Limb (tissue), 2 donors: ENCODE data around the gene ZXDC.

Experiments
- DNase-seq, 2 donors: peaks; one replicate each; pipeline ENCODE4 v3.0.0-alpha.2; 2016; ENCODE audit errors: extremely low spot score in 2 of 2

Gene ZXDC, protein sequence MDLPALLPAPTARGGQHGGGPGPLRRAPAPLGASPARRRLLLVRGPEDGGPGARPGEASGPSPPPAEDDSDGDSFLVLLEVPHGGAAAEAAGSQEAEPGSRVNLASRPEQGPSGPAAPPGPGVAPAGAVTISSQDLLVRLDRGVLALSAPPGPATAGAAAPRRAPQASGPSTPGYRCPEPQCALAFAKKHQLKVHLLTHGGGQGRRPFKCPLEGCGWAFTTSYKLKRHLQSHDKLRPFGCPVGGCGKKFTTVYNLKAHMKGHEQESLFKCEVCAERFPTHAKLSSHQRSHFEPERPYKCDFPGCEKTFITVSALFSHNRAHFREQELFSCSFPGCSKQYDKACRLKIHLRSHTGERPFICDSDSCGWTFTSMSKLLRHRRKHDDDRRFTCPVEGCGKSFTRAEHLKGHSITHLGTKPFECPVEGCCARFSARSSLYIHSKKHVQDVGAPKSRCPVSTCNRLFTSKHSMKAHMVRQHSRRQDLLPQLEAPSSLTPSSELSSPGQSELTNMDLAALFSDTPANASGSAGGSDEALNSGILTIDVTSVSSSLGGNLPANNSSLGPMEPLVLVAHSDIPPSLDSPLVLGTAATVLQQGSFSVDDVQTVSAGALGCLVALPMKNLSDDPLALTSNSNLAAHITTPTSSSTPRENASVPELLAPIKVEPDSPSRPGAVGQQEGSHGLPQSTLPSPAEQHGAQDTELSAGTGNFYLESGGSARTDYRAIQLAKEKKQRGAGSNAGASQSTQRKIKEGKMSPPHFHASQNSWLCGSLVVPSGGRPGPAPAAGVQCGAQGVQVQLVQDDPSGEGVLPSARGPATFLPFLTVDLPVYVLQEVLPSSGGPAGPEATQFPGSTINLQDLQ

DNA sequence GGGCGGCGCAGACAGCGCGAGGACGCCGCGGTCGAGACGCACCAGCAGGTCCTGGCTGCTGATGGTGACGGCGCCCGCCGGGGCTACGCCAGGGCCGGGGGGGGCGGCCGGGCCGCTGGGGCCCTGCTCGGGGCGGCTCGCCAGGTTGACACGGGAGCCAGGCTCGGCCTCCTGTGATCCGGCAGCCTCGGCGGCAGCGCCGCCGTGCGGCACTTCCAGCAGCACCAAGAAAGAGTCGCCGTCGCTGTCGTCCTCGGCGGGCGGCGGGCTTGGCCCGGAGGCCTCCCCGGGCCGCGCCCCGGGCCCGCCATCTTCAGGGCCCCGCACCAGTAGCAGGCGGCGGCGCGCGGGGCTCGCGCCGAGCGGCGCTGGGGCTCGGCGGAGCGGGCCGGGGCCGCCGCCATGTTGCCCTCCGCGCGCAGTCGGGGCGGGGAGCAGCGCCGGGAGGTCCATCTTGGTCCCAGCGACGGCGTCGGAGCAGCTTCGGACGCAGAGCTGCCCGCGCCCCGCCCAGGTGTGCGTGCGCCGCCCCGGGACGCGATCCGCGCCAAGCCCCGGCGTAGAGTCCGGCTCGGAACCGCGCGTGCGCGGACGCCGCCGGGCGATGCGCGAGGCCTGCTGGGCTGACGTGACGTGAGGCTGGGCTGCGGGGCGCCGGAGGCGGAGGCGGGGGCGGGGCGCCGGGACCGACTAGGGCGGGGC is at the start of gene ZXDC:
Gene ZXDC (minus strand): TSS at position 479 of the 702 bp plus-strand sequence. CDS start 26 bp downstream, at position 453.
- peak; percentile 92 to 97 for DNase-seq

DNA sequence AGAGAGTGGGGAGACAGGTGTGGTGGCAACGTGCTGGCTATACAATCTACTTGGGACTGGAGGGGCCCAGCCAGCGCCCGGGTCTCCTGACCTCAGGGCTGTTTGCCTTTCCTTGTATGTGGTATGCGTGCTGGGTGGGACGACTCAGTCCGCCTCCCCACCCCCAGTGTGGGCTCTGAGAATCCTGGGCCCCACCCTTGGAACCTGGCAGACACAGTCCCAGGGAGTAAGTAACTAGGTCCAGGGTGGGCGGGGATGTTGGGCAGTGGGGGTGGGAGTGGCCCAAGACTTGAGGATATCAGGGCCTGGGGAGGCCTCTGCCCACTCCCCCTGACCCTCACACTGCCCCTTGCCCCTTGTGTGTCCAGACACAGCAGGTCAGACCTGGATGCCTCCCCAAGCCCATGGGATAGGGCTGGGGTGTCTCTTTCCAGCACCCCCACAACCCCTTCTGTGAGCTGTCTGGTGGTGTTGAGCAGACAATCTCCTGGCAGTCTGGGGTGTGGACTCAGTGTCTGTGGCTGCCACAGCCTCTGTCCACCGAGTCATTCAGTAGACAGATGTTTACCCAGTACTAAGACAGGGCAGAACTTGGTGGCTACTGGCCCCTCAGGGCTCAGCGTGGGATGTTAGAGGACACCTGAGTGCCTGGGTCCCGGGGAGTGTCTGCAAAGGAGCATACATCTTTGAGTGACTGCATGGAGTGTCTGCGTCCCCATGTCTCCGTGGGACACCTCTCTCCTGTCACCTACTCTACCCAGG is 49.6 kb upstream of the ZXDC start:
- DNase-seq = no peak

DNA sequence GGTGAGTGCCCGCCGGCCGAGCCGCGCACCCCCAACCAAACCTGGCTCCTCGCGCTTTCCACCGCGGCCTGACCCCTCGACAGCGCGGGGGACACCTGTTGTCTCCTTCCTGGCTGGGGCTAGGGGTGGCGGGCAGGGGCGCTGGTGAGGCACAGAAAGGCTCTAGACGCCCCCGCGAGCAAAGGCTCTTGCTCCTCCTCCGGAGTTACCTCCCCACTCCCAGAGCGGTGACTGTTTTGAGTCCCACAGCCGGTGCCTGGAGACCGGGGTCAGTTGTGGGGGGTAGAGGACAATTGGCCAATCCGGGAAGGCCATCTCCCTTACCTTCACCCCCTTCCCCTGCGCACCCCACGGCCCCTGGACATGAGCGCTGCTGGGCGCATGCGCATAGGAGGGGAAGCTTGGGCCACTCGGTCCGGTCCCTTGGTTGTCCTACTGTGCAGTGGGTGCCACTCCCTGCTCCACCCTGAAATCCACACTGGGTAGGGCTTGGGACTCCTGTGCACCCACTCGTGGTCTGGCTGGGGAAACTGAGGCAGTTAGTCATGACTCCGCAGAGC is 48.8 kb upstream of the ZXDC start:
- DNase-seq = no peak

DNA sequence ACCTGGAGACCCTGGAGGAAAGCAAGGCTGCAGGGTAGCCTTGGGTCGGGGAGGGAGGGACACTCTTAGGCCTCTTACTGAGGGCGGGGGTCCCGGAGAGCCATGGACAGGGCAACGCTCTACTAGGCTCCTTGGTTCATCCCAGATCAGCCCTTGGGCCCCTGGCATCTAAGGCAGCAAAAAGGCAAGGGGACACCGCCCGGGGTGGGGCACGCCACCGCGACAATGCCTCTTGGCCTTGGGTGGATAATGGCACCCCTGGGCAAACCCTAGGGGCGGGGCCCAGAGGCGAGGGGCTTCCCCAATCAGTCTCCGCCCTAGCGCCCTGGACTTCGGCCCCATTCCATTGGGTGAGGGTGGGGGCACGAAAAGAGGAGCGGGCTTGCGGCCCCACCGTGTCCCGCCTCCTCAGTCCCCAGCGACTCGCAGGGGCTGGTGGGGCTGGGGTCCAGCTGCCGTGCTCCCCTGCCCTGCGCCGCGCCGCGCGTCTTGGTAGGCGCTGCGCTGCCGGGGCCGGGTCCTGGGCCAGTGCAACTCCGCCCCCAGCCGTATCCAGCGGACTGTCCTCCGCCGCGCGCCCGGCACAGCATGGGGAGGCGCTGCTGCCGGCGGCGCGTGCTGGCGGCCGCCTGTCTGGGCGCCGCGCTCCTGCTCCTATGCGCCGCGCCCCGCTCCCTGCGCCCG is 48.2 kb upstream of the ZXDC start, which contains the start of gene CHST13:
Gene CHST13 (plus strand): TSS at position 411 of the 684 bp plus-strand sequence. CDS start 178 bp downstream, at position 589.
- peak; percentile 42 to 66 for DNase-seq

DNA sequence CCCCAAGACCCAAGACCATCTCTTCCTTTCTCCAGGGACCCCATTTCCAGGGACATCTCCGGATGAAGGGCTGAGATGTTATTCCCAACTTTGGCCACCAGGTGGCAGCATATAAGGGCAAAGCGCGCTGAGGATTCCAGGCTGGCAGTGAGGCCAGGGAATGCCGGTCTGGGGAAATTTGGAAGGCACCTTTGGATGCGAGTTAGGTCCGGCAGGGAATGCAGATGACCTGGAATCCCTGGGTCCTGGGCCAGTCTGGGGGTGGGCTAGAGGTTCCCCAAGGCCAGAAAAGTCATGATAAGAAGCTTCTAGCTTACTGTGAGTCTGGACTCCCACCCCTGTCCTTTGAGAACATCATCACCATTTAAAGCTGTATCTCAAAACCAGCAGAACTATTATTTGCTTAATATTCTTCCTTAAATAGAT is 46.7 kb upstream of the ZXDC start:
- DNase-seq = peak; percentile 48 to 76

DNA sequence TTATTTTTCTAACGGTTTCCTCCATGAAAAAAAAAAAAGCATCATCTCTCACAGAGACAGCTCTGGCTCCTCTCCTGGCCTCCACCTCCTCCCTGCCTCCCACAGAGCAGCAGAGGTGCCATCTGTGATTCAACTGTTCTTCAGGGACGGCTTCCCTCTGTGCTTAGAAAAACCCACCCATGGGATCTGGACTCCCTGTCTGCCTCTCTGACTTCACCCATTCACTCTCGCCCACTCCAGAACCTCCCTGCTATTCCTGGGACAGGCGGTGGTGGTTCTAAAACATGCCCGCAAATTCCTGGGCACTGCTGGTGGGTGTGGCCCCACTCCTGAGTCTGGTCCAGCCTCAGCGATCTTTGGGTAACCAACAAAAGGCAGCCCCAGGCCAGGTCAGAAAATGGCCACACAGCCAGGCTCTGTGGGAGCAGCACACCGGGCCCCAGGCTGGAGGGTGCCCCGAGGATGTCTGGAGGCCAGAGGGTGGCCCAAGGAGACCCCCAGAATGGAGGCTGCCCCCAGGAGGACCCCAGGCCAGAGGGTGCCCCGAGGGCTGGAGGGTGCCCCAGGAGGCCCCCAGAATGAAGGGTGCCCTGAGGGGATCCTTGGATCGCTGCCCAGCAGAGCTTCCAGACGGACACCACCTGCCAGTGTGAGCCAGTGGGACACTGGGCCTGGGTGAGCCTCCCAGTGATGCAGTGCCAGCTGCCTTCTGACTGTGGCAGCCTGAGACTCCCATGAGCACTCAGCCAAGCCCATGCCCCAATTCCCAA is 45.6 kb upstream of the ZXDC start:
- no peak for DNase-seq

DNA sequence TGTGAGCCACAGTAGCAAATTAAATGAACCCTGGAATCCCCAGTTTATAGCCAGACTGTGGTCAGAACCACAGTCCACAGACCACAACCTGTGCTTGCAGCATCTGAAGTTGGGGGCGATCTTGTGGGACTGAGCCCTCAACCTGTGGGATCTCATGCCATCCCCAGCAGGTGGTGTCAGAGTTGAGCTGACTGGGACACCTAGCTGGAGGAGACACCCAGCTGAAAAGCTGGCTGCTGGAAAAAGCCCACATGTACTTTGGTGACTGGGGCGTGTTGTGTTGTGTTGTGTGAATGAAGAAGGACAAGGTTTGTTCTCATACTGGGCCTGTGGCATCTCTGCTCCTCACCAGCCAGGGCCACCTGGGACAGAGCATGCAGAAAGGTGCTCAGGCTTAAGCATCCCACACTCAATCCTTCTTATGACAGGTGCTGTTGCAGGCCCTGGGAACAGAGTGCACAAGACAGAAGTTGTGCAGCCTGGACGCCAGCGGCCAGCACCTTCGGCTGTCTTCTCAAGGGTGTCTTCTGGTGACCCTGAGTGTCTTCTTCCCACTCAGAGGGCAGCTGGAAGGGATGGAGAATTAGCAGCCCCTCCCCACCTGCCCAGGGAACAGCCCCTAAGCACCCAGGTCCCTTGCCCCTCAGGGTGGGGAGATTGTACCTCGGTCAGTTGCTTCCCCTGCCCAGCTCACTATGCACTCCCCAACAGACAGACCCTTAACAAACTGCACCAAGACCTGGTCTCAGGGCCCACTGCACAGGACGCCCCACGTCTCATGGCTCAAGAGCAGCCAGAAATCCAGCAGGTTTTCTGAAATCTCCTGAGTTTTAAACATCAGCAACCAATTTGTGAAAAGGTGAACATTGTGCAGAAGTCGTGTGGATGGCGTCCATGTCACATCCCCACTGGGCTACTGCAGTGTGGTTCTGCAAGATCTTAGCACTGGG is 44.1 kb upstream of the ZXDC start:
- DNase-seq = no peak

DNA sequence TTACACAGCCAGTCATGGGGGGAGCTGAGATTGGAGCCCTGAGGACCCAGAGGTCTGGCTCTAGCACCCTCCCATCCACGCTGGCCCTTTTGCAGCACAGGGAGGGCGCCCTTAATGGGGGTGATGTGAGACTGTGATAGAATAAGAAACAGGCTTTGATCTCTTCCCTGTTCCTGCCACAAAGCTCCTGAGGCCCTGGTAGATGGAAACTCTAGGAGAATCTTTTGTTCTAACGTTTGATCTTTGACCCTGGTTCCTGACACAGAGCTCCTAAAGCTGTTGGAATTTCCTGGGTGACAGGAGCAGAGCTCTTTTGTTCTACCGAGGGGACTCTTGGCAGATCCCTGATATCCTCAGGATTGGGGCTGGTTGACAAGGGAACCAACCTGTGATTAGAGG is 43.1 kb upstream of the ZXDC start:
- no peak for DNase-seq

DNA sequence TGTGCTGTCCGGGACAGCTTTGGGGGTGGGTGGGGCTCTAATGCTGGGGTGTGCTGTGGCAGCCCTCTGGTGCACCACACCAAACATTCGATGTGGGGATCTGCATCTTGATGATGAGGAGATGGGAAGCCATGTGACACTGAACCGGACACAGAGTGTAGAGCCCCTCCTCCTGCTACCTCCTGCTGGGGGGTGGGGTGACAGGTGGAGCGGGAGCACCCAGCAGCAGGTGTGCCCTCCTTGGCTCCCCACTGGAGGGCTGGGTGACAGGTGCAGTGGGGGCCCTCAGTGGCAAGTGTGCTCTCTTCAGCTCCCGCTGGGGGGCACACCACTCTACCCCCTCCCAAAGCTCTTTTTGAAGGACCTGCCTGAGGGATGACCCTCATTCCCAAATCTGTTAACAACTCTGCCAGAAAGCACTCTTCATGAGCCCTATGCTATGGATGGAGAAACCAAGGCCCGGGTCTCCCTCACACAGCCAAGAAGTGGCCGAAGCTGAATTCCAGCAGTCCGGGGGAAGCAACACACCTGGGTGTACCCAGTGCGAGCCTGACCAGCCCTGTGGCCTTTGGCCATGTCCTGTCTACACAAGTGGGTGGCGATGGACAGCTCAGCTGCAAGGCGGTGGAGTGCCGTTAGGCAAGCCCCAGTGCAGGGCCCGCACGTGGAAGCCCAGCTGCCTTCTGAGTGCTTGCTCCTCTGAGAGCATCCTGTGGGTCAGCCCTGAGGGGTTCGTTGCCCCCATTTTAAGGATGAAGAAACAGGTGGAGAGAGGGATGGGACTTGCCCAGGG is 42.5 kb upstream of the ZXDC start:
- no peak for DNase-seq

DNA sequence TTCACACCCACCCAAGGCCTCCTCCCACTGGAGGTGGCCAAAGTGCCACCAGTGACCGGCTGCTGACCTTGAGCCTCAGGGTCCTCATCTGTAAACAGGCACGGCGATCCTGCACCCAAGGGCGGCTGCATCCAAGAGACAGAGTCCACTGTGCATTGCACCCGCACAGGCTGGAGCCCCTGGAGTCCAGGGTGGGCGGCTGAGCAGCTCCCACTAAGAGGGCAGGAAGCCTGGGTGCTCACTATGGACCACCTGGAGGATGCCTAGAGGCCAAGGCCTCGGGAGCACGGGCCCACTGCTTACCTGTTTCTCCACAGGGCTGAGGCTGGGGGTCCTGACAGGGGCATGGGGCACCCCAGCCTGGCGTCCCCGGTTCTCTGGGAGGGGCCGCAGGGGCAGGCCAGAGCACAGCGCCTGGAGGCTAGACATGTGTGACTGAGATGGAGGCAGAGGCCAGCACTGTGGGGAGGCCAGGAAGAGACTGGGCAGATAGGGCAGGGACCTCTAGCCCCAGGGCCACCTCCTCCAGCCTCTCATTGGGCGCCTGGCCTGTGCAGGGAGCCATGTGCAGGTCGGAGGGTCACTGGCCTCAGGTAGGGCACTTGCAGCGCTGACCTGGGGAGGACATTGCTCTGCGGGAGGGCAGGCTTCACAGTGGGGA is 41.7 kb upstream of the ZXDC start, which contains the start of gene UROC1:
Gene UROC1 (minus strand): TSS at position 483 of the 661 bp plus-strand sequence. CDS start 54 bp downstream, at position 429.
- no peak for DNase-seq

DNA sequence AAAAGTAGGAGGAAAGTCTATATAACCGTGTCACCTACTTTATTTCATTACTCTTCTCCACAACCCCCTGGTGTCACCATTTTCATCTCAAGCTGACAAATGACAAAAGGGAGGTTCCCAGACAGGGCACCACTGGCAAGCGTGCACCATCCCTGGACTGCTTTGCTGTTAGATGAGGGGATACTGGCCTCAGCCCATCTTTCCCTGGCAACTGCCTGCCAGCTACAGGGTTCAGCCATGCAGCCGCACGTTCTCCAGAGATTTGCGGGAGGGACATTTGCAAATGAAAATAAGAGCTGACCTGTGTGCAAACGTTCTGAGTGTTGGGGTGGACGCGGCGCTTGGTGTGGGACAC is 41.2 kb upstream of the ZXDC start:
- no peak for DNase-seq

DNA sequence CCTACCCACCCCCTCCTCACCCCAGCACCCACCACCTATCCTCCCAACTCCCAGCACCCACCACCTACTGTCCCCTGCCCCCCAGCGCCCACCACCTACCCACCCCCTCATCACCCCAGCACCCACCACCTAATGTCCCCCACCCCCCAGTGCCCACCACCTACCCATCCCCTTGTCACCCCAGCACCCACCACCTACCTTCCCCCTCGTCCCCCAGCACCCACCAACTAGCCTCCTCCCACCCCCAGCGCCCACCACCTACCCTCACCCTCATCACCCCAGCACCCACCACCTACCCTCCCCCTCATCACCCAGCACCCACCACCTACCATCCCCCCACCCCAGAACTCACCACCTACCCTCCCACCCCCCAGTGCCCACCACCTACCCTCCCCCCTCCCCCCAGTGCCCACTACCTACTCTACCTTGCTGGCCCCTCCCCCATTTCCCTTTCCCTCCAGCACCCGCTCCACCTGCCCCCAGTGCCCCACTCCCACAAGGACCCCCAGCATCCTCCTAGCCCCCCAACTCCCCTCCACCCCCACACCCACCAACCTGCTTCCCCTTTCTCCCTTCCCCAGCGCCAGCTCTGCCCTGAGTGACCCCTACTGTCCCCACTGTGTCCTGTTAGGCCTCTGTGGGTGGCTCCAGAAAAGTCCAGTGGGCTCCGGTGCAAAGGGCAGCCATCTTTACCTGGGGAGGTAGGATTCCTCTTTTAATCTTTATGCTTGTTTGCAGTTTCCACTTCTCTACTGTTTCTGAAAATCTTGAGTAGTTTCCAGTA is 40.7 kb upstream of the ZXDC start:
- DNase-seq = no peak

DNA sequence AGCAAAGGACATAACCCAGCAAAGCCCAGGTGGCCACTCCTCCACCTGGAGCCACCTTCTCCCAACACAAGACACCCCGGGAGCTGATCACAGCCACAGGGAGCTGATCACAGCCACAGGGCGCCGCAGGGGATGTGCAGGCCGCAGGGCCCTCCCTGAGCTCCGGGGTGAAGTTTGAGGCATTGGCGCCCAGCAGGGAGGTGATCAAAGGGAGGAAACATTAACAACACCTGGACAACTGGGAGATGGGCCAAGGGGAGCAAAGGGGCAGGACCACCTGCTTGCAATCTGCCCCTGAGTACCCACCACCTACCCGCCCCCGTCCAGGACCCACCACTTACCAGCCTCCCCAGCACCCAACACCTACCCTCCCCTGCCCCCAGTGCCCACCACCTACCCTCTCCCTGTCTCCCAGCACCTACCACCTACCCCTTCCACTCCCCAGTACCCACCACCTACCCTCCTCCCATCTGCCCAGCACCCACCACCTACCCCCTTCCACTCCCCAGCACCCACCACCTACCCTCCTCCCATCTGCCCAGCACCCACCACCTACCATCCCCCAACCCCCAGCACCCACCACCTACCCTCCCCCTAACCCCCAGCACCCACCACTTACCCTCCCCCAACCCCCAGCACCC is 39.5 kb upstream of the ZXDC start:
- no peak for DNase-seq

DNA sequence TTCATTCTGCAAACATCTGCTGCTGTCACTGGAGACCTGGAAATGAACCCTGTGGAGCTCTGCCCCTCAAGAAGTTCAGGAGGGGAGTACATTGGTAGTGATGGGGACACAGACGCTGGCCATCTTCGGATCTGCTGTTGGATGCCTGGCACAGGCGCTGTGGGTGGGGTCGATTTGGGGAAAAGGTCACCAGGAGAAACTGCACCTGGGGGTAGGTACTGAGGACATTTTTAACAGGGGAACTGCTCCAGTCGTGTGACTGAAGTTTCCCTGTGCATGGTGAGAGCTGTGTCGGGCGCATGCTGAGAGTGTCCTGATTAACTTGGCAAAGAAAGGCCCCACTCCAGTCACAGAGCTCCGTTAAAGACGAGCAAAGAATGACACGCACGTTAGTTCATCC is 38.5 kb upstream of the ZXDC start:
- DNase-seq = no peak

DNA sequence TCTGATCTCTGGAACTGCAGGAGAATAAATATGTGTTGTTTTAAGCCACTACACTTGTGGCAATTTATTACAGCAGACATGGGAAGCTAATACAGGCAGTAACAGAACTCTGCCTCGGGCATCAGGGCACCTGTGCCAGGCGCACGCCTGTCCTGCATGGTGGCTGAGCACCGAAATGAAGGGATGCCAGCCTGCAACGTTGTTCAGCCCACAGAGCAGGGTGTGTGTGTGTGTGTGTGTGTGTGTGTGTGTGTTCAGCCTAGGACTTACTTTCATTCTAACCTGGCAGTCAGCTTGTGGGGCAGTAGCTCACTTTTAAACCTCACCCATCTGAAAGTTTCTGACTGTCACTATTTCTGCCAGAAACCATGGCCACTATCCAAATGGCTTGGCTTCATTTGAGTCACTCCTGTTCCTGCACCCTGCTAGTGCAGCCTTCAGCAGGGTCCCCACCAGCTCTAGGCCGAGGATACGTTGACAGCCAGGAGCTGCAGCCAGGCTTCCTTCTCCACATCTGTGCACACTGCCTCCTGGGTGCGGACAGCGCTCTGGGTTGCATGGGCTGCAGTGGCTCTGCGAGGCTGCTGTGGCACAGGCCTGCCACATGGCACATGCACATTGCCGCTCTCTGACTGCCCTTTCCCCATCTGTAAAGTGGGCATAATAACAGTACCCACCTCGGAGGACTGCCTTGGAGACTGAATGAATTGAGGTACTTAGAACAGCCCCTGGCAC is 37.4 kb upstream of the ZXDC start:
- DNase-seq = no peak
